ENCODE results near the gene GRAMD1B.

Gene GRAMD1B

GRCh38 chr11:123556633-123557032 is 126.6 kb downstream of the GRAMD1B start:
- H3K4me1 Mint-ChIP-seq = peaks cover 30% of the 10 kb centered on the region
- no peaks in the 10 kb centered on the region for H3K9me3 Mint-ChIP-seq
- no peak overlapping the region for H3K4me3 Mint-ChIP-seq
- no peak overlapping the region for H3K27ac Mint-ChIP-seq
- H3K36me3 Mint-ChIP-seq (ENCODE audit: low read depth) = no peaks in the 10 kb centered on the region
- H3K27me3 Mint-ChIP-seq (ENCODE audit: low read depth, poor library complexity) = peaks cover 3% of the 10 kb centered on the region
- TF ChIP-seq, protein P1, sequence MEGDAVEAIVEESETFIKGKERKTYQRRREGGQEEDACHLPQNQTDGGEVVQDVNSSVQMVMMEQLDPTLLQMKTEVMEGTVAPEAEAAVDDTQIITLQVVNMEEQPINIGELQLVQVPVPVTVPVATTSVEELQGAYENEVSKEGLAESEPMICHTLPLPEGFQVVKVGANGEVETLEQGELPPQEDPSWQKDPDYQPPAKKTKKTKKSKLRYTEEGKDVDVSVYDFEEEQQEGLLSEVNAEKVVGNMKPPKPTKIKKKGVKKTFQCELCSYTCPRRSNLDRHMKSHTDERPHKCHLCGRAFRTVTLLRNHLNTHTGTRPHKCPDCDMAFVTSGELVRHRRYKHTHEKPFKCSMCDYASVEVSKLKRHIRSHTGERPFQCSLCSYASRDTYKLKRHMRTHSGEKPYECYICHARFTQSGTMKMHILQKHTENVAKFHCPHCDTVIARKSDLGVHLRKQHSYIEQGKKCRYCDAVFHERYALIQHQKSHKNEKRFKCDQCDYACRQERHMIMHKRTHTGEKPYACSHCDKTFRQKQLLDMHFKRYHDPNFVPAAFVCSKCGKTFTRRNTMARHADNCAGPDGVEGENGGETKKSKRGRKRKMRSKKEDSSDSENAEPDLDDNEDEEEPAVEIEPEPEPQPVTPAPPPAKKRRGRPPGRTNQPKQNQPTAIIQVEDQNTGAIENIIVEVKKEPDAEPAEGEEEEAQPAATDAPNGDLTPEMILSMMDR (IDR thresholded peaks at IDR 0.05) = no peak
- no peak for DNase-seq

DNA sequence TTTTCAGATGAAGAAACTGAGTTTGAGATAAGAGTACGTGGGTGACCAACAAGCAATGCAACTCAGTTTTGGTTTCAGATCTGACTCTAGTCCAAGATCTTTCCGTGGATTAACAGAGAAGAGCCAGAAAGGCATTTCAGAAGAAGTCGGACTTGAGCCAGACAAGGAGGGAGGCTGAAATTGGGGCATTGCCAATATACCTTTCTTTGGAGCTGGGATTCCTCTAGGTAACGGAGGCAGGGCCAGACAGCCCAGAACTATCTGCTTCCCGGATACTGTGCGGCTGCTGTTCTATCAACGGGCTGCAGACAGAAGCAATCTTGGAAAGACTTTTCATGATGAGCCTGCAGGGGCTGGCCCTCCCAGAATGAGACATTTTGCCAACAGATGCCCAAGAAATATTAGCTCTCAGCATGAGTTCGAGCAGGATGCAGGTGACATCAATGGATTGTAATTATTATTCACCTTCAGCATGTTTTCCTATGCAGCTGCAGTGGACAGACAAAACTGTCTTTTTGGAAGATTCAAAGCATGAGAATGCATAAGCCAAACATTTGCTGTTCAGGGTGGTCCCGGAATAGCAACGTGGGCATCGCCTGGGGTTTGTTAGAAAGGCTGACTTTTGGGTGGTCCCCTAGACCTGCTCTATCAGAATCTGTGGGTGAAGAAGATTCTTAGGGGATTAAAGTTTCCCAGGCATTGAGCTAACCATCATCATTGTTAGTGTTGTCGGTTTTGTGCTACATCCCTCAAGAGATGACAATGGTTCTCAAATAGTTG is 128.7 kb downstream of the GRAMD1B start:
- H3K27ac Mint-ChIP-seq = no peak overlapping the region
- no peaks in the 10 kb centered on the region for H3K9me3 Mint-ChIP-seq
- no peak for DNase-seq
- no peak overlapping the region for H3K4me3 Mint-ChIP-seq
- H3K36me3 Mint-ChIP-seq (ENCODE audit: low read depth) = no peaks in the 10 kb centered on the region
- peaks cover 3% of the 10 kb centered on the region for H3K27me3 Mint-ChIP-seq (ENCODE audit: low read depth, poor library complexity)
- TF ChIP-seq, protein P1 (IDR thresholded peaks at IDR 0.05) = no peak
- peaks cover 47% of the 10 kb centered on the region for H3K4me1 Mint-ChIP-seq

DNA sequence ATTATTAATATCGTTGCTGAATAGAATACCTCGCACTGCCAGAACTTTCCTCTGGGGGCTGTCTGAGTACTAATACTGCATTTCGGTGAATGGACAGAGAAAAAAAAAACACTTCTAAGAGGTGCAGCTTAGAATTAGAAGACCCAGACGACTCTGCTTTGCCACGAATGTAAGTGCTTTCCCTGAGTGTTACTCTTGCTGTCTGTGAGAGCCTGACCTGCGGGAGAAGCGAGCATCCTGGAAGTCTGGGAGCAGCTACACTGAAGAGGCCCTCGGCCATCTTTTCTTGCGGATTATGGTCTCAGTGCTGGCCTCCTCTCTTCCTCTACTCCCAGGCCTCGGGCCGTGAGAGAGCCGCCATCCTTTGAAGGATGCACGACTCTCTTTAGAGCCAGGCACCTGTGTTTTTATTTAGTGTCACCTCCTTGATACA is 129.5 kb downstream of the GRAMD1B start:
- peak overlapping the region; percentile 78 for H3K4me3 Mint-ChIP-seq
- no peak overlapping the region for H3K27ac Mint-ChIP-seq
- no peaks in the 10 kb centered on the region for H3K9me3 Mint-ChIP-seq
- TF ChIP-seq, protein P1 (IDR thresholded peaks at IDR 0.05) = peak; percentile 19
- DNase-seq = no peak
- peaks cover 3% of the 10 kb centered on the region for H3K27me3 Mint-ChIP-seq (ENCODE audit: low read depth, poor library complexity)
- H3K36me3 Mint-ChIP-seq (ENCODE audit: low read depth) = no peaks in the 10 kb centered on the region
- peaks cover 56% of the 10 kb centered on the region for H3K4me1 Mint-ChIP-seq

GRCh38 chr11:123560006-123560405 is 129.9 kb downstream of the GRAMD1B start:
- TF ChIP-seq, protein P1 (IDR thresholded peaks at IDR 0.05) = no peak
- H3K9me3 Mint-ChIP-seq = no peaks in the 10 kb centered on the region
- DNase-seq = peak; percentile 42
- peak overlapping the region; percentile 74 for H3K27ac Mint-ChIP-seq
- H3K4me3 Mint-ChIP-seq = peak overlapping the region; percentile 78
- H3K36me3 Mint-ChIP-seq (ENCODE audit: low read depth) = no peaks in the 10 kb centered on the region
- peaks cover 3% of the 10 kb centered on the region for H3K27me3 Mint-ChIP-seq (ENCODE audit: low read depth, poor library complexity)
- peaks cover 58% of the 10 kb centered on the region for H3K4me1 Mint-ChIP-seq

DNA sequence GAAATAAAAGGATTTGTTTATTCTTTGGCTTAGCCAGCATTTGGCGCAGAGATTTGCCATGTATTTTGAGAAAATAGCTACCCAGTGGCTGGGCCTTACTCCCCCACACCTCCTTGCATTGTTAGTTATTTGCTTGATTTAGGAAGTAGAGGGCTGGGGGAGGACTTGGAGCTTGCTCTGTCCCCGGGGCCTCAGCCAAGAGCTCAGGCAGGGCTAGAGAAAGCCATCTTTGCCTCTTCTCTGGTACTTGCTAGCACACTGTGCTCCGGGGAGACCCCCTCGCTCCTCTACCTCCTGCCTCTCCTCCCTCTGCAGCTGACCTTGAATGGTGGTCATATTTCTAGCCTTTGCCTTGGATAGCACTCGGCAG is 131.3 kb downstream of the GRAMD1B start:
- Mint-ChIP-seq H3K27me3 (ENCODE audit: low read depth, poor library complexity) (peaks cover 3% of the 10 kb centered on the region), H3K4me3 (peak overlapping the region; percentile 71), H3K27ac (peak overlapping the region; percentile 66), H3K9me3 (no peaks in the 10 kb centered on the region), H3K4me1 (peaks cover 66% of the 10 kb centered on the region), H3K36me3 (ENCODE audit: low read depth) (no peaks in the 10 kb centered on the region)
- TF ChIP-seq, protein P1 (IDR thresholded peaks at IDR 0.05) = no peak
- DNase-seq = no peak

DNA sequence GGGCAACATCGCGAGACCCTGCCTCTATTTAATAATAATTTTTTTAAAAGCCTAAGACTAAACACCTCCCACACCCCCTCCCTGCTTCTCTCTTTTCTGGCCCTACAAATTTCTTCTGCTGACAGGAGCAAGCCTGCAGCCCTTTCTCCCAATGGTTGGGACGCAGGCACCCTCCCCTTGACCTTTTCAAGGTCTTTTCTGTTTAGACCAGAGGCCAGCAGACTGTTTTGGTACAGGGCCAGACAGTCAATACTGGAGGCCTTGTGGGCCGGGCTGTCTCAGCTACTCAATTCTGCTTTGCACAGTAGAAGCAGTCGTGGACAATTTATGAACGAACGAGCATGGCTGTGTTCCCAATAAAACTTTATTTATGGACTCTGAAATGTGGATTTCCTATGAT is 132.1 kb downstream of the GRAMD1B start:
- TF ChIP-seq, protein P1 (IDR thresholded peaks at IDR 0.05) = no peak
- Mint-ChIP-seq H3K9me3 (no peaks in the 10 kb centered on the region), H3K36me3 (ENCODE audit: low read depth) (no peaks in the 10 kb centered on the region), H3K4me1 (peaks cover 73% of the 10 kb centered on the region), H3K27ac (no peak overlapping the region), H3K4me3 (no peak overlapping the region), H3K27me3 (ENCODE audit: low read depth, poor library complexity) (no peaks in the 10 kb centered on the region)
- DNase-seq = no peak
